HS-5 (cell line): Measurements from ENCODE around the gene REV1.

Source experiments
- DNase-seq: peaks from one replicate; pipeline ENCODE4 v3.0.0-alpha.2; 2012; ENCODE audit warnings: low read depth

REV1 gene

GRCh38 chr2:99445065-99445464 is 44.8 kb downstream of the REV1 start:
- no peak for DNase-seq

- DNase-seq: no peak
Observed at GRCh38 chr2:99444222-99444621, 45.6 kb downstream of the REV1 start.

GRCh38 chr2:99442837-99443236 is 47.0 kb downstream of the REV1 start:
- no peak for DNase-seq

GRCh38 chr2:99439971-99440505 is 49.8 kb downstream of the REV1 start:
- no peak for DNase-seq

GRCh38 chr2:99436874-99437273 is 52.9 kb downstream of the REV1 start:
- DNase-seq: no peak

- DNase-seq: no peak
Observed at GRCh38 chr2:99433340-99433739, 56.5 kb downstream of the REV1 start.

- no peak for DNase-seq
Observed at GRCh38 chr2:99431587-99432275, 58.1 kb downstream of the REV1 start.

GRCh38 chr2:99430614-99431291 is 59.1 kb downstream of the REV1 start:
- no peak for DNase-seq

GRCh38 chr2:99425022-99425421 is 64.8 kb downstream of the REV1 start:
- DNase-seq: peak; percentile 72

GRCh38 chr2:99424371-99424770 is 65.4 kb downstream of the REV1 start:
- DNase-seq: no peak

GRCh38 chr2:99422599-99422998 is 67.2 kb downstream of the REV1 start:
- no peak for DNase-seq

GRCh38 chr2:99421469-99421868 is 68.3 kb downstream of the REV1 start:
- peak; percentile 57 for DNase-seq

GRCh38 chr2:99420751-99421299 is 69.0 kb downstream of the REV1 start:
- peak; percentile 42 for DNase-seq

- DNase-seq: peak; percentile 70
Observed at GRCh38 chr2:99420031-99420430, 69.8 kb downstream of the REV1 start.

- no peak for DNase-seq
Observed at GRCh38 chr2:99417396-99417795, 72.4 kb downstream of the REV1 start.

- DNase-seq: no peak
Observed at GRCh38 chr2:99414566-99414965, 75.3 kb downstream of the REV1 start.

- no peak for DNase-seq
Observed at GRCh38 chr2:99410276-99410675, 79.5 kb downstream of the REV1 start.

GRCh38 chr2:99406137-99406536 is 83.7 kb downstream of the REV1 start:
- DNase-seq: no peak

GRCh38 chr2:99404797-99405669 is 84.8 kb downstream of the REV1 start:
- no peak for DNase-seq

- no peak for DNase-seq
Observed at GRCh38 chr2:99404039-99404796, 85.6 kb downstream of the REV1 start.

- no peak for DNase-seq
Observed at GRCh38 chr2:99403524-99403923, 86.3 kb downstream of the REV1 start.

- DNase-seq: peak; percentile 74
Observed at GRCh38 chr2:99403084-99403483, 86.7 kb downstream of the REV1 start.
